Right ventricle myocardium superior (tissue), 1 donor: ENCODE results near the gene LIN28A. TPM values are rescaled to one million over a fixed set of nuclear protein-coding genes. Genes with fewer than 3 reads are reported as not detected.
"Not testable (repeated sequence)": the region's sequence is repeated elsewhere in the genome, so short reads cannot be mapped to it uniquely, and the experiment has no call there.

Experiments
- ATAC-seq: fragments of 200-7000 bp; cut with Tn5 transposase; one replicate; pipeline ENCODE4 v1.9.1; 2020; ENCODE audit warnings: mild to moderate bottlenecking; ENCODE audit not compliant: poor library complexity
- DNase-seq: peaks from one replicate; pipeline ENCODE4 v3.0.0-alpha.2; 2020
- intact Hi-C: fragments of 100-400 bp; cut with DNase I; formaldehyde crosslinking; loops from one replicate; pipeline ENCODE4 v1.11.2; 2022
- long read RNA-seq: library from polyadenylated mRNA; unstranded; transcript quantifications from one replicate; pipeline ENCODE4 v2.0.0, GENCODE V29; 2021
- total RNA-seq: library from RNA; stranded (reverse); fragmentation: NEBNext Ultra II Directional; extraction: Animal tissue kit (Norgen Biotek cat#: 25700); gene quantifications from one replicate; pipeline ENCODE4 v1.2.1, GENCODE V29; 2021
- donor health status: DM: no; HTN: yes; CAD: no; lungs with severe emphysema.

The LIN28A gene, protein sequence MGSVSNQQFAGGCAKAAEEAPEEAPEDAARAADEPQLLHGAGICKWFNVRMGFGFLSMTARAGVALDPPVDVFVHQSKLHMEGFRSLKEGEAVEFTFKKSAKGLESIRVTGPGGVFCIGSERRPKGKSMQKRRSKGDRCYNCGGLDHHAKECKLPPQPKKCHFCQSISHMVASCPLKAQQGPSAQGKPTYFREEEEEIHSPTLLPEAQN
- not detected for total RNA-seq
- long read RNA-seq, result 0 reads

DNA sequence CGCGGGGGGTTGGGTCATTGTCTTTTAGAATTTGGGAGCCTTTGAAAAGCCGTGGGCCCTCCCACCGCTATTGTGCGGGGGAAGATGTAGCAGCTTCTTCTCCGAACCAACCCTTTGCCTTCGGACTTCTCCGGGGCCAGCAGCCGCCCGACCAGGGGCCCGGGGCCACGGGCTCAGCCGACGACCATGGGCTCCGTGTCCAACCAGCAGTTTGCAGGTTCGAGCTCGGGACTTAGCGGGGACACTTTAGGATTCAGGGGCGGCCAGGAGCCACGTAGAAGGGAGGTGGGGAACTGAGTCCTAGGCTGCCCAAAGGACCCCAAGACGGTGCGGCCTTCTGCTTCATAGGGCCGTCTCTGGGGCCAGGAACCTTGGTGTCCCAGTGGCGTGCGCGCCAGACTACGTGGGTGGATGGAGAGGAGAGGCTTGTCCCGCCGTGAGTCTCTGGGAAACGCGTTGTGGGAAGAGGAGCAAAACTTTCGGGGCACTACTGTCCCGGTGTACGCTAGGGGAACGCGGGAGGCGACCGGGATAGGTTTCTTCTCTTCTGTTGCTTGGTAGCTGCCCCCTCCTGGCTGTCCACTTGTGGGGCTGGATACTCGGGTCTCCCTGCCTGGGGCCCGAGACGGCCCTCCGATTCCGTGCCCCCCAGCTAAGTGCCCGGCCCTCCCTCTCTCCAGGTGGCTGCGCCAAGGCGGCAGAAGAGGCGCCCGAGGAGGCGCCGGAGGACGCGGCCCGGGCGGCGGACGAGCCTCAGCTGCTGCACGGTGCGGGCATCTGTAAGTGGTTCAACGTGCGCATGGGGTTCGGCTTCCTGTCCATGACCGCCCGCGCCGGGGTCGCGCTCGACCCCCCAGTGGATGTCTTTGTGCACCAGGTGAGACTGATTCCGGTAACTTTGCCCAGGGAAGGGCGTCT, at the start of gene LIN28A:
LIN28A (plus strand) TSS at position 112 of the 918 bp plus-strand sequence; CDS start at position 187, 75 bp downstream.
- no peak for DNase-seq
- intact Hi-C loops, result no loop called here
- no peak for ATAC-seq

DNA sequence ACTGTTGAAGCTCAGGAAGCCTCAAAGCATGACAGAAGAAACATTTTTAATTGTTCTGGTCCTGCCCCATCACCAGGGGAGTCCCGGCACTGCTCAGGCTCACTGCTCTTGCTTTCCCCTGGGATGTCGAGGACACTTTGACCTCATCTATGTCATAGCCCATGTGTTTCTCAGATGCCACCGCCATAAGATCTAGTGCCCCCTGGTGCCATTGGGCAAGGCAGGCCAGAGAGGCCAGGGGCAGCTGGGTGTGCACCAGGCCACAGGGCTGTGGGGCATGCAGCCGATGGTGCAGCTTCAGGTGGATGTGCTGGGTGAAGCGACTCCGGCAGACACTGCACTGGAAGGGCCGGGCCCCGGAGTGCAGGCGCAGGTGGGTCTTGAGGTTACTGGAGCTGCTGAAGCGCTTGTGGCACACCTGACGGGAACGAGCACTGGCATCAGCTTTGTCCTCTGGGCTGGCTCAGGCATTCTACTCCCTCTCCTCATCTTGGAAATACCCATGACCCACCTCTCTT, 49.0 kb upstream of the LIN28A start:
- no peak for ATAC-seq
- DNase-seq, result no peak
- intact Hi-C loops, result loop anchor here (10.0 kb wide), 1 partner anchor 77 kb away; the partner anchor contains the start of gene SH3BGRL3

DNA sequence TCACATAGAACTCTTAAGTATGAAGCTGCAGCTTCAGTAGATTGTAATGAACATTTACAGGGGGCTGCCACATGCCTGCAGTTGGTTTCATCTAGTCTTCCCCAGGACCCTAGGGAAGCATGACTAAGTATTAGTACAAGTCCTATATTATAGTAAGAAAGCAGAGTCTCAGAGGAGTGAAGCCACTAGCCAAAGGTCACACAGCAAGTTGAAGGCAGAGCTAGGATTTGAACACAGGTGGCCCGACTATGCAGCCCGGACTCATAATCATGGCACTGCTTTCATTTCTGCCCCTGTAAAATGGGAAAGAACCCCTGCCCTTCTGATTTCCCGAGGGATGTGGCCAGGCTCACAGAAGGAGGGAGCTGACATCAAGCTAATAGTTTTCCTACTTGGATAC, 48.3 kb upstream of the LIN28A start:
- intact Hi-C loops, result loop anchor here (10.0 kb wide), 1 partner anchor 78 kb away; the partner anchor contains the start of gene SH3BGRL3
- ATAC-seq (no peak), DNase-seq (no peak)

DNA sequence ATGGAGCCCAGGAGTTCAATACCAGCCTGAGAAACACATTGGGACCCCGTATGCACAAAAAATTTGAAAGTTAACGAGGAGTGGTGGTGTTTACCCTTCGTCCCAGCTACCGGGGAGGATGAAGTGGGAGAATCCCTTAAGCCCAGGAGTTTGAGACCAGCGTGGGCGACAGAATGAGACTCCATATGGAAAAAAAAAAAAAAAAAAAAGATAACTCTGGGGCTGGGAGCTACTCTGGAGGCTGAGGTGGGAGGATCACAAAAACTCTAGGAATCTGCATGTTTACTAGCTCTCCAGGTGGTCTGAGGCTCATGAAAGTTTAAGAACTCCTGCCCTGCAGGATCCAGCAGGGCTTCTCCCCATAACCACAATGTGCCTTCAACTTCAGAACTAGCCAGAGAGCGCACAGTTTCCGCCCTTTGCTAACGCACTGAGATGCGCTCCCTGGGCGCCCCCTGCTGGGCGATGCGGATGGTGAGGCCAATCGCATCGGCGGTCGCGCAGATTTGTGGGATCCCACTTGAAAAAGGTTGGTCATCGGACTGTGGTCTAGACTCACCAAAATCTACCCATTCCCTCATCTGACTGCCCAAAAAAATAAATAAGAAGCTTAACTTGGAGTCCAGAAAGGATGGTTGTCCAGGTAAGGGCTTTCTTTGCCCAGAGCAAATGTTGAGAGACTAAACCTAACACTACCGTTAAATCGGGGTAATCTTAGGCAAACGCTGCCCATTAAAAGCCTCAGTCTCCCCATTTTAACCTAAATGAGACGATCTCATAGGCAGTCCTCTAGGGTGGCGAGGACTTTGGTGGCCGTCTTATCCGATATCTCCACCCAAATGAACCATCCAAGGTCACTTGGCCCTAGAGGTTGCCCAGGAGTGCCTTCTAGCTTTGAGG, 46.8 kb upstream of the LIN28A start:
- peak; percentile 90 for DNase-seq
- intact Hi-C loops, result loop anchor here (10.0 kb wide), 1 partner anchor 79 kb away; the partner anchor contains the start of gene SH3BGRL3
- peak; percentile 84 for ATAC-seq

DNA sequence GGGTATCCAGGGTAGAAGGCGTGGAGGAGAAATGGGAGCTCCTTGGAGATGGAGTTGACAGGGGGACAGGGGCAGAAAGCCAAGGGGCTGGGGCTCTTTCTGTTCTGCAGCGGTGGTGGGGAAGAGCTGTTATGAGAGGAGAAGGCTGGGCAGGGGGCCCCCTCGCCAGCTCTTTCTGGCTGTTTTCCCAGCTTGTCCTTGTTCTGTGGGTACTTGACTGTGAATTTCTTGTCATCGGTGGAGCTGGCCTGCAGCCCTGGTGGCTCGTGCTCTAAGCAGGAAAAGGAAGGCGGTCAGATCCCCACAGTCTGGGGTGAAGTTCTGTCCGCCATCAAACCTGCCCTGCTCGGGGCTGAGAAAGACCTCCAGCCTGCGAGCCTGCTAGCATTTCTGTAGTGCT, 45.7 kb upstream of the LIN28A start:
- DNase-seq, result no peak
- ATAC-seq, result peak; percentile 40
- intact Hi-C loops, result loop anchor here (10.0 kb wide), 1 partner anchor 80 kb away; the partner anchor contains the start of gene SH3BGRL3

DNA sequence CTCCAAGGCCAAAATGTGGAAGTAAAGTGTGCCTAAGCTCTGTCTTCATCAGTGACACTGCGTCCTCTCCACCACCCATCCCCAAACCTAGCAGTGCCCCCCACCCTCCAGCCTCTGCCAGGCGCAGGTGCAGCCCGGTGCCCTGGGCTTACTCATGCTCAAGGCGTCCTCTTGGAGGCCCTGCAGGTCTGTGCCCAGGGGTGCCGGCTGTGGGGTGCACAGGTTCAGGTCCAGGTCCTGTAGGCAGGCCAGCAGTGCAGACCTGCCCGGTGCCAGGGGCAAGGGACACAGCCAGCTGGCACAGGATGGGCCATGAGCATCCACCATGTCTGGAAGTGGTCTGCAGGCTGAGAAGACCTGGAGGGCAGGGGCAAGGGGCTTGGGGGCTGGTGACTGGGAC, 43.2 kb upstream of the LIN28A start:
- DNase-seq (no peak), ATAC-seq (no peak)
- intact Hi-C loops, result loop anchor here (10.0 kb wide), 1 partner anchor 83 kb away; the partner anchor contains the start of gene SH3BGRL3

DNA sequence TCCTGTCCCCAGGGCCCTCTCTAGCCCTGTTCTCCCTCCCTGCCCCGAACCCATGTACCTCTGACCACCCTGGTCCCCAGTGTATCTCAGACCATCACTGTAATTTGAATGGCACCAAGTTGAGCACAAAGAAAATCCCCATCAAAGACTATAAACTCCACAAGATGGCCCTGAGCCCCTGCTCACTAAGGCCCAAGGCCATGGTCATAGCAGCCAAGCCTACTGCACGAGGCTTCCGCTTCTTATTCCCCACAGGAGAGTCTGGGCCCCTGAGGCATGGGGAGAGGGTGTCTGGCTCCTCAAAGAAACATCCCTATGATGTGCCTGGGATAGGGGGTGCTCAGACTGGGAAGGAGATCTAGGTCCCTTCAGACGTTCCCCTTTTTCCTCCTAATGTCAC, 42.6 kb upstream of the LIN28A start:
- ATAC-seq (no peak), DNase-seq (no peak)
- intact Hi-C loops, result loop anchor here (10.0 kb wide), 1 partner anchor 83 kb away; the partner anchor contains the start of gene SH3BGRL3

DNA sequence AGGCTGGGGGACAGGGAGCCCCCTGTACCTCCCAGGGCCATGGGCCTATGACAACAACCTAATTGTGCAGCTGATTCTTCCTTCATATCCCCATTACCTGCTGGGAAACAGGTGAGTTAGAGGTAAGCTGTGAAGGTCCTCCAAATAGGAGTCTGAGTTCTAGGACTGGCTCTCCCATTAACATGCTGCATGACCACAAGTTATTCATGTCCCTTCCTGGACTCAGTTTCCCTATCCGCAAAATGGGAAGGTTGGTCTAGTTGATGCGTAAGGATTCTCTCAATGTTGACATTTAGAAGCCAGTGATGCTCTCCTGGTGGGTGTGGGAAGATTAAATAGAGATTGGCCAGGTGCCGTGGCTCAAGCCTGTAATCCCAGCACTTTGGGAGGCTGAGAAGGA, 42.1 kb upstream of the LIN28A start:
- DNase-seq (no peak), ATAC-seq (no peak)
- intact Hi-C loops, result loop anchor here (10.0 kb wide), 1 partner anchor 84 kb away; the partner anchor contains the start of gene SH3BGRL3

DNA sequence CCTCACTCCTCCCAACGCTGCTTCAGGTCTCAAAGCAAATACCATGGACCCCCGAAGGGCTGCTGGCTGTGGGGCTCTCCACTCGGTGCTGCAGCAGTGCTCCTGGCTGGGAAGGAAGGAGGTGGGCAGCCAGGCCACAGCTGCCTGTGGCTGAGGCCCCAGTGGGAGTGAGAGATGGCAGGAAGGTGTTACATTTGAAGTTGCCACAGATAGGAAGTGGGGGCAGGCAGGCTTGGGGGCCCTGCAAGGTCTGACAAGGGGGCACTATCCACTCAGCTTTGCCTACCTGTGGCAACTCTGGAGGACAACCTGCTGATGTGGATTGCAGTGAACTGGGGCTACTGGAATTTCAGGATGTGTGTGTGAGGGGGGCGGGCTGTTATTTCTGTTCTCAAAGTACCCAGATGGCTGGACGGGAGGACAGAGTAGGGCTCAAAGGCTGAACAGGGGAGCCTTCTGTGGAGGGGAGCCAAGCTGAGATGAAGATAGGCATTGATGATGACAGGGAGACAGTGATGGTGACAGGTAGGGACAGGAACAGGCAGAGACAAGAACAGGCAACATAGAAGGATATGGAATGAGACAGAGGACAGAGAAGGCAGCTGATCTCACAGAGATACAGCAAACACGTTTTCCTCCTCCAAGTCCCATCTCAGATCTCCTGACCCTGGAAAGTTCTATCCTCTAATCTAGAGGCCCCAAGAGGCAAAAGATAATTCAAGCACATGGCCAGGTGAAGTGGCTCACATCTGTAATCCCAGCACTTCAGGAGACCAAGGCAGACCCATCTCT, 39.8 kb upstream of the LIN28A start:
- intact Hi-C loops, result no loop called here

DNA sequence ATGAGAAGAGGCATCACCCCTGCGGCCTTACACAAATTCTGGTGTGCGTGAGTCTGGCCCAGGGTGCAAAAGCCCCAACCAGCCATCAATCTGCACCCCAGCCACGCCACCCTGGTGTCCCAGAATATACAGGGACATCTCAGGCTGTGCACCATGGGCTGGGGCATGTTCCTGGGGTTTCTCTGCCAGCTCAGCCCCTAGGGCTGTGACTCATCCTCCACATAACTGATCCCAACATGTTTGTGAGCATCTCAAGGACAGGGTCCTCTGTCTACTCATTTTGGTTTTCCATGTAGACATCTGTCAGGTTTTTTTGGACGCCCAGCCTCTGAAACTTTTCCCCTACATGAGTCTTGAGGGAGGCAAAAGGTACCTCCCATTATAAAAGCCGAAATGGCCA, 38.6 kb upstream of the LIN28A start:
- ATAC-seq (no peak), DNase-seq (no peak)
- intact Hi-C loops, result no loop called here

More for the DNA sequence above, 39.8 kb upstream of the LIN28A start:
- DNase-seq, result no peak
- ATAC-seq, result no peak

DNA sequence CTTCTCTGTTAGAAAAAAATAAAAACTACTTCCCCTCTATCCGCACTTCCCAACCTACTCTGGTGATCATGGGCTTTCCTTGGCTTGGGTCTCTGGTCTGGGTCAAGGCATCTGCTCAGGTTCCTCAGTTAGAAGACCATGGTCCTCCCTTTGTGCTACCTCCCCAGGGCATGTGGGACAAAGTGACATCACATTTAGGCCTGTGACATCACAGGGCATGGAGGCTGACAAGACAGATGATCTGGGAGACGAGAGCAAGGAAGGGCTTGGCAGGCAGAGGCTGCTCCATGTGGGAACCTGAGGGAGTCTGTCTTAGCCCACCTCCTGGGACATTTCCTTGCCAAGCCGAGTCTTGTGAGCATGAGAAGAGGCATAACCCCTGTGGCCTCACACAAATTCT, 38.0 kb upstream of the LIN28A start, which contains the start of gene ZNF683:
ZNF683 (minus strand) TSS at position 140 of the 400 bp plus-strand sequence. CDS start 4,179 bp downstream, outside the sequence.
- intact Hi-C loops, ATAC-seq, DNase-seq: not testable (repeated sequence)

DNA sequence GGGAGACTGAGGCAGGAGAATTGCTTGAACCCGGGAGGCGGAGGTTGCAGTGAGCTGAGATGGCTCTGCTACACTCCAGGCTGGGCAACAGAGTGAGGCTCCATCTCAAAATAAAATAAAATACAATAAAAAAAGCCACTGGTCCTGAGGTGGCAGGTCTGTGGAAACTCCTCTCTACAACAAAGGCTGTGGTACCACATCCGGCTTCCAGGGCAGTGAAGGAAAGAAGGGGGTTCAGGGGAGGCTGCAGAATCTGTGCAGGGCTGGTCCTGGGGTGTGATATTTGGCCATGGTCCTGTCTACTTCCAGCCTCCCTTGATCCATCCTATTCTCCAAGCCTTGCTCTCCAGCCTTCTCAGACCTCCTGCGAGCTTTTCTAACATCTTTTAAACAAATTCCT, 37.3 kb upstream of the LIN28A start:
- intact Hi-C loops, result no loop called here
- ATAC-seq (no peak), DNase-seq (no peak)

DNA sequence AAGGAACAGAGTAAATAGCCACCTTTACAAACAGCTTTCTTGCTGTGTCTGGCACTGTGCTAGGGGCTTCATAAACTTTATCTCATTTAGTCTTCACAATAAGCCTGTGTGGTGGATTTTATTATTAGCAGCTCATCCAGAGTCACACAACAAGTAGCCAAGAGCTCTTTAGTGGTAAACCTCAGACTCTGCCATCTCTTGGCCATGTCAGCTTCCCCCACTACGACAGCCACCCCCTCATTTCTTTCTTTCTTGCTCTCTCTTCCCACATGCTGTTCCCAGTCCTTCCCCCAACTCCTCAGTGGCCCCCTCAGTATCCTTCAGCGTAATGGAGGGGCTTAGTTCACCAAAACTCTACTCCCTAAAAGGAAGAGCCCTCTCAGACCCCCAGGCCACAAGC, 36.8 kb upstream of the LIN28A start:
- DNase-seq (no peak), ATAC-seq (no peak)
- intact Hi-C loops, result no loop called here

DNA sequence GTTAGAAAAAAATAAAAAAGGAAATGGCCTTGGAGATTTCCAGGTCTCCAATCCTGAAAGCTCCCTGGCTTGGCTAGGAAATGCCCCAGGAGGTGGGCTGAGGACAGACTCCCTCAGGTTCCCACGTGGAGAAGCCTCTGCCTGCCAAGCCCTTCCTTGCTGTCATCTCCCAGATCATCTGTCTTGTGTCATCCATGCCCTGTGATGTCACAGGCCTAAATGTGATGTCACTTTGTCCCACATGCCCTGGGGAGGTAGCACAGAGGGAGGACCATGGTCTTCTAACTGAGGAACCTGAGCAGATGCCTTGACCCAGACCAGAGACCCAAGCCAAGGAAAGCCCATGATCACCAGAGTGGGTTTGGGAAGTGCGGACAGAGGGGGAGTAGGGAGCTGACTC, 36.3 kb upstream of the LIN28A start:
- DNase-seq, ATAC-seq, intact Hi-C loops: not testable (repeated sequence)

DNA sequence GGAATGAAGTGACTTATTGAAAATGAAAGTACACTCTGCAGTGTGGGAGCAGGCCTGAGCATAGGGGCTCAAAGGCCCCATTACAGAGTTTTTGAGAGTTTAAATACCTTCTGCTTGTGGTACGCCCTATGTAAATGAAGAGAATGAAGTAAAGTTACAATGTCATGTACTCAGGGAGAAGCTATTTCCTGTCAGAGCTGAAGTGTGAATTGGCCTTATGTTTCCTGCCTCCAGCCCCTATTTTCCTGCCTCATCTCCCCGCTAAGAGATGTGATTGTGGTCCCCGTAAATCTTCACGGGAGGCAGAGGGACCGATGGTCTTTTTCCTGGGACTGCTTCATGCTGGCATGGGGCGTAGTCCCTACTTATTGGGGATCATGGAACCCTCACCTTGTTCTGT, 35.5 kb upstream of the LIN28A start:
- ATAC-seq (no peak), DNase-seq (no peak)
- intact Hi-C loops, result no loop called here

DNA sequence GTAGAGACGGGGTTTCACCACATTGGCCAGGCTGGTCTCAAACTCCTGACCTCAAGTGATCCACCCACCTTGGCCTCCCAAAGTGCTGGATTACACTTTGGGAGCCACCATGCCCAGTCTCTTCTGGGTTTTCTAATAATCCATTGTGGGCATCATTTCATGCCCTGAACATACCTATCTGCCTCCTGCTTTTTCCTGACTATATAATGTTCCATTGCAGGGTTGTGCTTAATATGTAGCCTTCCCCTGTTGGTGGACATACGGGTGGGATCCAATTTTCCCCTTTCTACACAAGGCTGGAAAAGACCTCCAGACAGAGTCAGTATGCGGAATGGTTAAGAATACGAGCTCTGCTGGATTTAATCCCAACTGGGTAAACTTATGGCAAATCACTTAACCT, 34.6 kb upstream of the LIN28A start:
- DNase-seq, result no peak
- intact Hi-C loops, result no loop called here
- no peak for ATAC-seq

DNA sequence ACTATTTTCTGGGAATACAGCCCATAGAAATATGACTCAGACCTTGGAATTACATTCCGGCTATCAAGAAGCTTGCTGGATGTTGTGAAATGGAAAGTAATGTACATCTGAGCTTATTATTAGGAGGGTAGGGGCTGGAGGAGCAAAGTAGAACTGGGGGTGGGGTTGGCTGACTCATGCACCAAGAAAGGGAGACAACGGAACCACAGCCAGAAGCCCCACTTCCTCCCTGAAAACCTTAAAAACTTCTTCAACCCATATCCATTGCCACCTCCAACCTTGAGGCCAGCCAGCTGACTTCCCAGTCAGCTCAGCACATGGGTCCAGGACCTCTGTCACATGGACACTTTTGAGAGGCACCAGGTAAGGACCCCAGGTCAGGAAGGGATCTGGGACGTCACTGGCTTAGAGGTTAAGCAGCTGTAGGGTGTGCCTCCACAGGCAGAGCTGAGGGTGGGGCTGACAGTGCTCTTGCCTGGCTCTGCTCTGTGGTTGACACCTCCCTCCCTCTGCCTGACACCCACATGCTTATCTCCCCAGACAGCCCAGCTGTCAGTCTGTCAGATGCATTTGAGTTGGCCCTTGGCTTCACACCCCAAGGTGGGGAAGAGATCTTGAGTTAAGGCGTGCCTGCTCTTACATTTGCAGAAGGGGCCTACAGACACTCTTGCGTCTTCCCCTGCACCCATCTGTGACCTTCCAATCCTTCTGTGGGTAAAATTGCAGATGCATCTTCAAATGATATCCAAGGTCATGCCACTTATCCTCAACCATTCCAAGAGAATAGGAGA, 32.3 kb upstream of the LIN28A start:
- intact Hi-C loops, result no loop called here
- ATAC-seq (peak; percentile 31), DNase-seq (no peak)
